Activated T-cell treated with anti-CD3 and anti-CD28 coated beads, Interleukin-2, amount 50 U/mL, for 72 hours (primary cell): ENCODE measurements around the gene RFX3. TPM values are rescaled to one million over a fixed set of nuclear protein-coding genes. Genes with fewer than 3 reads are reported as not detected.

Source experiments
- ATAC-seq, 2 donors: fragments of 150-1000 bp; cut with Tn5 transposase; replicated peaks in 1 of 2; 2 replicates each; pipeline ENCODE4 v1.10.0; 2021; ENCODE audit warnings: moderate library complexity in 2 of 2, mild to moderate bottlenecking in 1 of 2
- DNase-seq, 2 donors: peaks; one replicate each; pipeline ENCODE4 v3.0.0; 2021 to 2022; ENCODE audit warnings: mixed read lengths in 1 of 2
- H3K27ac Mint-ChIP-seq: one replicate; pipeline ENCODE4 v1.8.0; 2022; ENCODE audit warnings: mild to moderate bottlenecking, moderate library complexity, mixed read lengths
- H3K27me3 Mint-ChIP-seq: one replicate; pipeline ENCODE4 v1.8.0; 2022; ENCODE audit warnings: low read depth, mixed read lengths
- H3K36me3 Mint-ChIP-seq, 2 donors: one replicate each; pipeline ENCODE4 v1.8.0; 2022; ENCODE audit warnings: mixed read lengths in 2 of 2, mild to moderate bottlenecking in 1 of 2; ENCODE audit not compliant: insufficient read depth in 2 of 2
- H3K4me1 Mint-ChIP-seq: one replicate; pipeline ENCODE4 v1.8.0; 2022; ENCODE audit warnings: low read depth, mixed read lengths
- H3K4me3 Mint-ChIP-seq, 2 donors: one replicate each; pipeline ENCODE4 v1.8.0; 2022; ENCODE audit warnings: mild to moderate bottlenecking in 2 of 2, mixed read lengths in 2 of 2, moderate library complexity in 2 of 2
- H3K9me3 Mint-ChIP-seq, 2 donors: one replicate each; pipeline ENCODE4 v1.8.0; 2022; ENCODE audit warnings: mixed read lengths in 2 of 2
- total RNA-seq, 2 donors: library from RNA; stranded (reverse); gene quantifications; one replicate each; pipeline ENCODE4 v1.2.3, GENCODE V29; 2022

The RFX3 gene
- total RNA-seq, 2 donors from 2014 or later = 20.1 to 20.2 TPM

GRCh38 chr9:3224931-3225330 is 300.9 kb downstream of the RFX3 start:
- Mint-ChIP-seq H3K4me3 (no peak overlapping the region), H3K27ac (no peak overlapping the region), H3K9me3 (no peaks in the 10 kb centered on the region), H3K4me1 (no peaks in the 10 kb centered on the region), H3K36me3 (peaks cover 0 to 2% of the 10 kb centered on the region in 2 donors), H3K27me3 (no peaks in the 10 kb centered on the region)
- ATAC-seq (no peak), DNase-seq (no peak)

DNA sequence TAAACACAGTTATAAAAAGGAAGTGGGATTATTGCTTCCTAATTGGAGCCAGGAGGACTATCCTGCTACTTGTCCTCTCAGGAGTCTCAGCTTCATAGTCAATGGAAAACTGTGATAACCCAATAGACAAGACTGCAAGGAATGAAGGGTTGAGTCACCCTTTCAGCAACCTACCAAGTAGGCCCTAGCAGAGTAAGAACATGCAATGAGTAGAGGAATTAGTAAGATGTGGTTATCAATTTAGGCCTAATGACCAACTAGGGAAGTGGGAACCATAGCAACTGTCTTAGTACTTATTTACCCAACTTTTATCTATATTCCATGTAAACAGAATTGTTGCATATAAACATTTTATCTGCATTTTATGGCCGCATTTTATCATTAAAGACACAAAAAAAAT is 310.1 kb downstream of the RFX3 start:
- Mint-ChIP-seq H3K9me3 (no peaks in the 10 kb centered on the region), H3K4me3 (no peak overlapping the region), H3K4me1 (no peaks in the 10 kb centered on the region), H3K27me3 (peaks cover 18% of the 10 kb centered on the region), H3K27ac (no peak overlapping the region), H3K36me3 (no peaks in the 10 kb centered on the region)
- DNase-seq (no peak), ATAC-seq (no peak)

DNA sequence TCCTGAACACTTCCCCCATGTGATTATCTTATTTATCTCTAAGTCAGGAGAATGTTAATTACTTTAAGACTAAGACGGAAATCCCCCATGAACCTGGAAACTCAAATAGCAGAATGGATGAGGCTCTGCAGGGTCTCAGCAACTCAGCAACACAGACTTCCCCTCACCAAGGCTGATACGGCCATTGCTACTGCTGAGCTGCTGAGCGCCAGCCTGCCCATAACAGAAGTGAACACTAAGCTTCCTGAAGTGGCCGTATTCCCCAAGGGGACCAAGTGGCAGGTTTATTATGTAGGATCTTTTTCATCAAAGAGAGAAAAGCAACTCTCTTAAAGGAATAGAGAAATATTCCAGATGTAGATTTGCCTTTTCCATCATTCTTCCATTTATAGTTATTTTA is 311.1 kb downstream of the RFX3 start:
- H3K9me3 Mint-ChIP-seq = no peaks in the 10 kb centered on the region
- no peak overlapping the region for H3K27ac Mint-ChIP-seq
- DNase-seq (no peak), ATAC-seq (no peak)
- no peak overlapping the region for H3K4me3 Mint-ChIP-seq
- H3K36me3 Mint-ChIP-seq = no peaks in the 10 kb centered on the region
- peaks cover 26% of the 10 kb centered on the region for H3K27me3 Mint-ChIP-seq
- H3K4me1 Mint-ChIP-seq = no peaks in the 10 kb centered on the region

DNA sequence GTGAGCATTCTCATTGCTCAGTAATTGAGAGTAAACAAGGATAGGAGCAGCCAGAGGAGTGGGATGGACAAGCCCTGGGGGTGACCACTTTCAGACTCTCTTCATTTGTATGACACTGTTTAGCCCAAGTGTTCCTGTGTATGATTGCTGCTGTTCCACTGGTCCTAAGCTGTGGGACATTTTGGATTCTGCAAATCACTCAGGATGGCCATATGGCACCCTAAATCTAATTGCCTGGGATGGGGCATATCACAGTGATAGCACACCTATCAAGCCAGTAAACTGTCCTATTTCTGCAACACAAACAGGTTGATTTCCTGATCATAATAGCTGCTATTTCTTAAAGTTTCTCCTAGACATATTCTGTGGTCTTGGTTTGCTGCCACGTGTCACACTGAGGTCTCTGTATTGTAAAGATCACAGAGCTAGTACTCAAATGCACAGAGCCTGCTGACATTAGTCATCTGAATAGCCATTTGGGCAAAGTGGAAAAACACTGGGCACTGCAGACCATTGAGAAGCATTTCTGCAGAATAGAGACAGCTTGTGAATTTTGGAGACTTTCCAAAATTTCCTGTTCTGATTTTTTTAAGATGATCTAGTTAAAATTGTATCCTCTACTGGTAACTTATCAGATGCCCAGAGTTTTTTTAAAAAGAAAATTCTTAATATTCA is 320.2 kb downstream of the RFX3 start:
- ATAC-seq (no peak), DNase-seq (no peak)
- no peaks in the 10 kb centered on the region for H3K9me3 Mint-ChIP-seq

DNA sequence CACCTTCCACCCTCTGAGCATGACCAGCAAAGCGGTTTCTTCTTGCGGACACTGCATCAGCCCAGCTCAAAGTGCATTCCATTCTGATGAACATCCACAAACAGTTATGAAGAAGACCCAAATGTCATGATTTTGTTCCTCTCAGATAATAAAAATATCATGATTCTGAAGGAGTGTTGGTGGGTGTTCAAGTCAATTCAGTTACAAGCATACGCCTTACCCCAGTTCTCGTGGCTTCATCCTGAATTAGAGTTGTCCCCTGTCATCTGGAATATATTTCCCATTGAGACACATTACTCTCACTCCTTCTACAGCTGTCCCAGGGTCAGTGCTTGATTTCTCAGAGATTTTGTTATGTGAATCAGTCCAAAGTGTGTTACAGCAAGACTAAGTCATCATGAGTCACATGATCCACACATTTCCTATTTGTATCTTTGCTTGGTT is 325.4 kb downstream of the RFX3 start:
- DNase-seq = no peak

More for the DNA sequence above, 320.2 kb downstream of the RFX3 start:
- H3K4me3 Mint-ChIP-seq = no peak overlapping the region
- no peaks in the 10 kb centered on the region for H3K4me1 Mint-ChIP-seq
- no peak overlapping the region for H3K27ac Mint-ChIP-seq
- H3K36me3 Mint-ChIP-seq = no peaks in the 10 kb centered on the region
- H3K27me3 Mint-ChIP-seq = peaks cover 9% of the 10 kb centered on the region

DNA sequence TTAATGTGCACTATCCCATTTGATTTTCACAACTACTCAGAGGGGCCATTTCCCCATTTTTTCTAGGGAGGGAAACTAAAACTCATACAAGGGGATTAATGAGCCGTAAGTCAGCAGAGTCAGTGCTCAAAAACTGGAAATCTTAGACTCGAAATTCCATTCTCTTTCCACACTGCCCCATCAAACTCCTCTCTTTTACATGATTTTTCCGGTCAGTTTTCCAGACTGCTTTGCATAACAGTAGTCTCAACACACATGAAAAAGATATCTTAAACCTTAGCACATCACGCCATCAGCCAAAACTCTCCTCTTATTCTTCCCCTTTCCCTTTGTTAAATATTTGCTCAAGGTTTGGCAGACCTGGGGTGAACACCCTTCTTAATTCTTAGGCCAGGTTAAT is 332.0 kb downstream of the RFX3 start:
- Mint-ChIP-seq H3K4me3 (no peak overlapping the region), H3K4me1 (no peaks in the 10 kb centered on the region), H3K27me3 (peaks cover 37% of the 10 kb centered on the region), H3K9me3 (no peaks in the 10 kb centered on the region), H3K27ac (no peak overlapping the region), H3K36me3 (no peaks in the 10 kb centered on the region)
- no peak for DNase-seq
- ATAC-seq = no peak

More for the DNA sequence above, 325.4 kb downstream of the RFX3 start:
- H3K4me3 Mint-ChIP-seq = no peak overlapping the region
- H3K27ac Mint-ChIP-seq = no peak overlapping the region
- no peak for ATAC-seq
- peaks cover 7% of the 10 kb centered on the region for H3K27me3 Mint-ChIP-seq
- no peaks in the 10 kb centered on the region for H3K9me3 Mint-ChIP-seq
- no peaks in the 10 kb centered on the region for H3K4me1 Mint-ChIP-seq
- H3K36me3 Mint-ChIP-seq = no peaks in the 10 kb centered on the region

GRCh38 chr9:3191715-3192114 is 334.1 kb downstream of the RFX3 start:
- no peaks in the 10 kb centered on the region for H3K9me3 Mint-ChIP-seq
- no peak overlapping the region for H3K4me3 Mint-ChIP-seq
- DNase-seq (no peak), ATAC-seq (no peak)
- H3K27ac Mint-ChIP-seq = no peak overlapping the region
- H3K4me1 Mint-ChIP-seq = no peaks in the 10 kb centered on the region
- H3K27me3 Mint-ChIP-seq = peaks cover 48% of the 10 kb centered on the region
- no peaks in the 10 kb centered on the region for H3K36me3 Mint-ChIP-seq

GRCh38 chr9:3189113-3189861 is 336.5 kb downstream of the RFX3 start:
- peaks cover 49% of the 10 kb centered on the region for H3K27me3 Mint-ChIP-seq
- no peaks in the 10 kb centered on the region for H3K4me1 Mint-ChIP-seq
- no peak overlapping the region for H3K4me3 Mint-ChIP-seq
- H3K27ac Mint-ChIP-seq = no peak overlapping the region
- no peaks in the 10 kb centered on the region for H3K36me3 Mint-ChIP-seq
- ATAC-seq (no peak), DNase-seq (no peak)
- H3K9me3 Mint-ChIP-seq = no peaks in the 10 kb centered on the region

- DNase-seq = no peak
- Mint-ChIP-seq H3K27me3 (peaks cover 57% of the 10 kb centered on the region), H3K36me3 (no peaks in the 10 kb centered on the region), H3K9me3 (no peaks in the 10 kb centered on the region), H3K27ac (no peak overlapping the region), H3K4me3 (no peak overlapping the region), H3K4me1 (peaks cover 2% of the 10 kb centered on the region)
- no peak for ATAC-seq
Measured at GRCh38 chr9:3186751-3187150, 339.1 kb downstream of the RFX3 start.

GRCh38 chr9:3181049-3181953 is 344.5 kb downstream of the RFX3 start:
- Mint-ChIP-seq H3K4me1 (peaks cover 11% of the 10 kb centered on the region), H3K4me3 (peak overlapping the region; percentile 82 to 86), H3K27ac (no peak overlapping the region), H3K27me3 (peaks cover 57% of the 10 kb centered on the region), H3K9me3 (no peaks in the 10 kb centered on the region), H3K36me3 (no peaks in the 10 kb centered on the region)
- ATAC-seq = peak; percentile 89 to 91
- DNase-seq = peak; percentile 63 to 66

DNA sequence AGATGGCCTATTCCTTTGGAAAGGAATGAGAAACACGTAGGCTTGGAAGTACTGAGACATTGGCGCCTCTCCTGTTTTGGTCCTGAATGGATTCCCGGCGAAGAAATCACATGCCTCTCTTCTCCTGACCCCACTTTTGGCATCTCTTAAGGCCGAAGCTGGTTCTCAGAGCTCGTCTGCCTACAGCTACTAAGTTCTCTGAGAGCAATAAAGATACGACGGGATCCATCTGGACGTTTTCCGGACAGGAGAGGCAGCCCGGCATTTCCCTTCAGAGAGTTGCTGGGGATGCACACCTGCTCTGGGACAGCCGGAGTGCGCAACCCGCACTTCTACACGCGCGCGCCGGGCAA is 345.1 kb downstream of the RFX3 start:
- H3K4me1 Mint-ChIP-seq = peaks cover 11% of the 10 kb centered on the region
- H3K9me3 Mint-ChIP-seq = no peaks in the 10 kb centered on the region
- ATAC-seq (no peak), DNase-seq (no peak)
- H3K27ac Mint-ChIP-seq = no peak overlapping the region
- peaks cover 60% of the 10 kb centered on the region for H3K27me3 Mint-ChIP-seq
- no peaks in the 10 kb centered on the region for H3K36me3 Mint-ChIP-seq
- H3K4me3 Mint-ChIP-seq = peak overlapping the region in 1 of 2 donors; percentile 86

DNA sequence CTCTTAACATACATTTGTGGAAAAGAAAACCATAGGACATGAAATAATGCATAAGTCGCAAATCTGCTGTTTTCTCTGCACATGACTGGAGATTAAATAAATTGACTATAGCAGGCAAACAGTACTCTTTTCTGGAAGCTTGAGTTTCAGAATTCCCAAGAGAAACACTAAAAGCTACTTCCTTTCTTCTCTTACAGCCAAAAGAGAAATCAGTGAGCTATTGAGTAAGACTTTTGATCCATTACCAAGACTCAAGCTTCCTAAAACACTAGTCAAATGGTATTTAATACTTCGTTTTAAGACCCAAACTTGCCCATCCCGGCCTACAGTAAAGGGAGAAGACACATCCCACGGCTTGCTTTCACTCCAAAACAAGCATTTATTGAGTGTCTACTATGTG is 346.1 kb downstream of the RFX3 start:
- Mint-ChIP-seq H3K27me3 (peaks cover 67% of the 10 kb centered on the region), H3K4me1 (peaks cover 11% of the 10 kb centered on the region), H3K9me3 (no peaks in the 10 kb centered on the region), H3K4me3 (no peak overlapping the region), H3K36me3 (no peaks in the 10 kb centered on the region), H3K27ac (no peak overlapping the region)
- no peak for DNase-seq
- no peak for ATAC-seq

DNA sequence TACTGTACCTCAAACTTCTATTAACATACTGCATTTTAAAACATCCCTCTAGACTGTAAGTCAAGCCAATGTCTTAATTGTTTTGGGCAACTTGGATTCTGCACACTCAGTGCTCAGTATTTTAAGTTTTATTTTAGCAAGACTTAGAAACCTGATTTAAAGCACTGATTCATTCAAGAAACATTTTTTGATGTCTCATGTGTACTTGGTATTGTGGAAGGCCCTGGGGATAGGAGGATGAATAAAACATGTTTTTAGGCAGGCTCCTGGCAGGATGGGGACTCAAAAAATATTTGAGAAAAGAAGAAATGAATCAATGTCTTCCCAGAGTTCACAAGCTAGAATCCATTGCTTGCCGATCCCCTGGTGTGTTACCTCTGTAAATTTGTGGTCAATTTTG is 347.9 kb downstream of the RFX3 start:
- ATAC-seq (no peak), DNase-seq (no peak)
- H3K27me3 Mint-ChIP-seq = peaks cover 65% of the 10 kb centered on the region
- no peak overlapping the region for H3K27ac Mint-ChIP-seq
- H3K9me3 Mint-ChIP-seq = no peaks in the 10 kb centered on the region
- no peak overlapping the region for H3K4me3 Mint-ChIP-seq
- H3K36me3 Mint-ChIP-seq = no peaks in the 10 kb centered on the region
- H3K4me1 Mint-ChIP-seq = peaks cover 11% of the 10 kb centered on the region
